HCT116 (cell line): ENCODE data around the gene CDK9. TPM values are rescaled to one million over a fixed set of nuclear protein-coding genes. Genes with fewer than 3 reads are reported as not detected.
A peak's percentile ranks its signal among the peaks of the same experiment; 100 is the strongest.

Experiments used
- ATAC-seq: fragments of 200-7000 bp; cut with Tn5 transposase; 2 replicates; pipeline ENCODE4 v1.9.1; 2020; ENCODE audit warnings: mild to moderate bottlenecking, moderate library complexity
- BruUV-seq: library from RNA; stranded (reverse); fragments of 400-500 nt; replicated peaks from 2 replicates; lab custom pipeline; 2021; lab: Mats Ljungman, UMichigan
- CTCF ChIA-PET: fragments of 300-600 bp; sonication (Branson Sonifier 250); formaldehyde crosslinking; loops from one replicate; lab custom pipeline; 2021; ENCODE audit warnings: antibody characterized with exemption; lab: Charles Lee
- POLR2A ChIA-PET: fragments of 300-600, 350-600 bp; sonication (Branson Sonifier 250); formaldehyde crosslinking; loops from one replicate; lab custom pipeline; 2021; ENCODE audit warnings: antibody characterized with exemption; lab: Charles Lee
- RAD21 ChIA-PET, 2 experiments: fragments of 300-600 bp; sonication (Branson Sonifier 250); formaldehyde crosslinking; loops; one replicate each; lab custom pipeline; 2023; ENCODE audit warnings: low total read pairs in 2 of 2; ENCODE audit not compliant: uncharacterized antibody in 2 of 2, unreplicated experiment in 2 of 2, low non-redundant PET in 1 of 2; lab: Charles Lee
- DNase-seq: peaks from one replicate; pipeline ENCODE4 v3.0.0-alpha.2; 2010; ENCODE audit warnings: low read depth, low spot score
- H2AFZ ChIP-seq: fragments of 200-600 bp; shearing (Covaris generic), sonication (generic); 2 replicates; pipeline ENCODE4 v1.6.1; 2017; ENCODE audit warnings: low read depth, mixed run types, mixed read lengths, antibody characterized with exemption, low read length; ENCODE audit not compliant: poor library complexity, severe bottlenecking
- H3K27ac ChIP-seq: 2 replicates; pipeline ENCODE4 v1.5.1; 2012; ENCODE audit warnings: low read depth, low read length
- H3K27me3 ChIP-seq: fragments of 200-600 bp; sonication (generic); 2 replicates; pipeline ENCODE4 v1.6.1; 2016; ENCODE audit warnings: mixed run types, low read length, mixed read lengths; ENCODE audit not compliant: insufficient read depth
- H3K36me3 ChIP-seq, 2 experiments: fragments of 200-500 bp in 1 of 2; fragments of 200-600 bp in 1 of 2; sonication (Bioruptor generic) in 1 of 2; sonication (generic) in 1 of 2; 2 replicates each; pipeline versions ENCODE4 v1.5.1 to v1.6.1; 2014 to 2016; ENCODE audit warnings: low read length in 2 of 2, inconsistent platforms in 1 of 2, mixed read lengths in 1 of 2, mixed run types in 1 of 2; ENCODE audit not compliant: insufficient read depth in 2 of 2, control insufficient read depth in 1 of 2
- H3K4me1 ChIP-seq, 2 experiments: fragments of 200-600 bp in 1 of 2; sonication (generic) in 1 of 2; 2 replicates each; pipeline versions ENCODE4 v1.5.1 to v1.6.1; 2012 to 2017; ENCODE audit warnings: low read length in 2 of 2, inconsistent platforms in 1 of 2, mild to moderate bottlenecking in 1 of 2, mixed read lengths in 1 of 2, mixed run types in 1 of 2, moderate library complexity in 1 of 2; ENCODE audit not compliant: insufficient read depth in 2 of 2, control insufficient read depth in 1 of 2
- H3K4me2 ChIP-seq: fragments of 200-600 bp; sonication (generic); 2 replicates; pipeline ENCODE4 v1.6.1; 2017; ENCODE audit warnings: mixed run types, low read length, mixed read lengths
- H3K4me3 ChIP-seq, 2 experiments: fragments of 200-600 bp in 1 of 2; sonication (generic) in 1 of 2; replicated peaks in 1 of 2; 2 replicates each; pipeline ENCODE4 v1.5.1; 2011 to 2016; ENCODE audit warnings: low read length in 2 of 2, control low read depth in 1 of 2, low read depth in 1 of 2, mild to moderate bottlenecking in 1 of 2, mixed read lengths in 1 of 2, mixed run types in 1 of 2
- H3K79me2 ChIP-seq: fragments of 200-600 bp; sonication (generic); 2 replicates; pipeline ENCODE4 v1.6.1; 2017; ENCODE audit warnings: mild to moderate bottlenecking, mixed run types, low read length, moderate library complexity, mixed read lengths; ENCODE audit not compliant: insufficient read depth
- H3K9ac ChIP-seq: fragments of 200-600 bp; sonication (generic); 2 replicates; pipeline ENCODE4 v1.6.1; 2016; ENCODE audit warnings: low read length, mixed read lengths
- H3K9me2 ChIP-seq: fragments of 200-600 bp; sonication (generic), shearing (Covaris generic); 2 replicates; pipeline ENCODE4 v1.6.1; 2017; ENCODE audit warnings: mixed run types, mild to moderate bottlenecking, moderate library complexity; ENCODE audit not compliant: insufficient read depth
- H3K9me3 ChIP-seq, 2 experiments: fragments of 200-500 bp in 1 of 2; fragments of 200-600 bp in 1 of 2; sonication (Bioruptor generic) in 1 of 2; sonication (generic) in 1 of 2; 2 replicates each; pipeline ENCODE4 v1.6.1; 2014 to 2017; ENCODE audit warnings: low read length in 2 of 2, mixed read lengths in 2 of 2, inconsistent platforms in 1 of 2, low read depth in 1 of 2, mild to moderate bottlenecking in 1 of 2, mixed run types in 1 of 2, moderate library complexity in 1 of 2; ENCODE audit not compliant: control insufficient read depth in 1 of 2, insufficient read depth in 1 of 2
- H4K20me1 ChIP-seq: fragments of 200-600 bp; sonication (generic), shearing (Covaris generic); 2 replicates; pipeline ENCODE4 v1.6.1; 2017; ENCODE audit warnings: mixed run types, mild to moderate bottlenecking, moderate library complexity; ENCODE audit not compliant: insufficient read depth
- ELF1 ChIP-seq: IDR thresholded peaks from 2 replicates; pipeline ENCODE4 v1.6.1; 2012; ENCODE audit warnings: low read depth, borderline replicate concordance
- EZH2phosphoT487 ChIP-seq: fragments of 200-600 bp; IDR thresholded peaks from 2 replicates; pipeline ENCODE4 v1.6.1; 2018; ENCODE audit warnings: antibody characterized with exemption, borderline replicate concordance
- POLR2AphosphoS5 ChIP-seq: IDR thresholded peaks from 2 replicates; pipeline ENCODE4 v1.6.1; 2011; ENCODE audit warnings: mild to moderate bottlenecking, low read depth, low read length, moderate library complexity
- RAD21 ChIP-seq: IDR thresholded peaks from 2 replicates; pipeline ENCODE4 v1.6.1; 2012; ENCODE audit warnings: low read depth, mild to moderate bottlenecking
- SIN3A ChIP-seq: IDR thresholded peaks from 2 replicates; pipeline ENCODE4 v1.6.1; 2012; ENCODE audit warnings: low read depth
- SP1 ChIP-seq: IDR thresholded peaks from 2 replicates; pipeline ENCODE4 v1.6.1; 2012; ENCODE audit warnings: low read depth
- SRF ChIP-seq: IDR thresholded peaks from 2 replicates; pipeline ENCODE4 v1.6.1; 2012; ENCODE audit warnings: low read depth
- YY1 ChIP-seq: IDR thresholded peaks from 2 replicates; pipeline ENCODE4 v1.6.1; 2011; ENCODE audit warnings: low read length, low read depth, moderate library complexity, mild to moderate bottlenecking; ENCODE audit not compliant: insufficient replicate concordance; ENCODE audit errors: extremely low read depth
- ZBTB33 ChIP-seq: IDR thresholded peaks from 2 replicates; pipeline ENCODE4 v1.6.1; 2011; ENCODE audit warnings: mild to moderate bottlenecking, low read length, moderate library complexity; ENCODE audit not compliant: insufficient replicate concordance; ENCODE audit errors: extremely low read depth
- ZNF274 ChIP-seq: fragments of 200-500 bp; sonication (Bioruptor generic); IDR thresholded peaks from 2 replicates; pipeline ENCODE4 v1.6.1; 2014; ENCODE audit warnings: mild to moderate bottlenecking, low read depth, low read length, inconsistent platforms
- intact Hi-C: fragments of 100-400 bp; cut with micrococcal nuclease; formaldehyde crosslinking; loops from 2 replicates; pipeline ENCODE4 v1.10.0; 2022
- total RNA-seq: library from RNA; stranded (reverse); gene quantifications from one replicate; pipeline ENCODE4 v1.2.1, GENCODE V29; 2021; ENCODE audit not compliant: unreplicated experiment

CDK9 gene
- total RNA-seq, 1 experiment from 2014 or later, result 102 TPM

GRCh38 chr9:127794001-127794791 lies 8.4 kb downstream of the CDK9 start:
- H4K20me1 ChIP-seq, result peaks cover 9% of the 10 kb centered on the region; the same call in 1 of the 2 replicates
- no peak for DNase-seq
- TF ChIP-seq POLR2AphosphoS5 (no peak; the same call in 1 of the 2 replicates), SIN3A (no peak), SRF (no peak), EZH2phosphoT487 (no peak), ELF1 (no peak), RAD21 (no peak), ZNF274 (no peak), SP1 (no peak), ZBTB33 (no peak), YY1 (no peak)
- TF ChIP-seq, all 23 proteins: peak for 0
- RAD21 ChIA-PET, result no interaction called here
- Histone ChIP-seq H3K9me3 (no peaks in the 10 kb centered on the region), H3K4me2 (no peak overlapping the region), H3K4me3 (no peak overlapping the region), H2AFZ (no peak overlapping the region), H3K79me2 (peaks cover 17% of the 10 kb centered on the region), H3K27me3 (no peaks in the 10 kb centered on the region), H3K9ac (no peak overlapping the region), H3K4me1 (peaks cover 18 to 22% of the 10 kb centered on the region in 2 experiments), H3K36me3 (peaks cover 17 to 32% of the 10 kb centered on the region in 2 experiments), H3K9me2 (no peaks in the 10 kb centered on the region), H3K27ac (peak overlapping the region; percentile 43; the same call in 1 of the 2 replicates)
- peak; percentile 15 for ATAC-seq
- intact Hi-C loops, result no loop called here
- BruUV-seq, result no TSS peak
- POLR2A ChIA-PET, result interaction anchor here (0.5 to 2.1 kb wide), 2 partner anchors 23 to 724 kb away, joined by 4 to 7 read pairs; no protein-coding TSS in a partner anchor
- CTCF ChIA-PET, result interaction anchor here (1.8 kb wide), 1 partner anchor 75 kb away, joined by 6 read pairs; no protein-coding TSS in a partner anchor
